Activated naive CD4-positive, alpha-beta T cell treated with anti-CD3 and anti-CD28 coated beads for 36 hours (primary cell): Measurements from ENCODE around the gene AMBRA1. TPM values are rescaled to one million over a fixed set of nuclear protein-coding genes. Genes with fewer than 3 reads are reported as not detected.

Experiments
- CTCF ChIA-PET: fragments of 350-600 bp; sonication (Branson Sonifier 250); formaldehyde crosslinking; loops from one replicate; lab custom pipeline; 2021; ENCODE audit warnings: antibody characterized with exemption; lab: Charles Lee
- DNase-seq: peaks from one replicate; pipeline ENCODE4 v3.0.0-alpha.2; 2020
- H3K27ac Mint-ChIP-seq: one replicate; pipeline ENCODE4 v1.8.0; 2021; ENCODE audit warnings: mild to moderate bottlenecking, mixed read lengths
- H3K27me3 Mint-ChIP-seq: one replicate; pipeline ENCODE4 v1.8.0; 2021; ENCODE audit warnings: low read depth, mixed read lengths
- H3K36me3 Mint-ChIP-seq: one replicate; pipeline ENCODE4 v1.8.0; 2021; ENCODE audit warnings: low read depth, mixed read lengths
- H3K4me1 Mint-ChIP-seq: one replicate; pipeline ENCODE4 v1.8.0; 2021; ENCODE audit warnings: low read depth, mixed read lengths
- H3K4me3 Mint-ChIP-seq: one replicate; pipeline ENCODE4 v1.8.0; 2021; ENCODE audit warnings: mild to moderate bottlenecking, moderate library complexity, mixed read lengths
- H3K9me3 Mint-ChIP-seq: one replicate; pipeline ENCODE4 v1.8.0; 2021; ENCODE audit warnings: mixed read lengths
- intact Hi-C: fragments of 100-400 bp; cut with micrococcal nuclease; formaldehyde crosslinking; loops from one replicate; pipeline ENCODE4 v1.15.1; 2023
- total RNA-seq, 2 experiments: library from RNA; stranded (reverse); gene quantifications; one replicate each; pipeline ENCODE4 v1.2.3, GENCODE V29; 2021

AMBRA1 gene, protein sequence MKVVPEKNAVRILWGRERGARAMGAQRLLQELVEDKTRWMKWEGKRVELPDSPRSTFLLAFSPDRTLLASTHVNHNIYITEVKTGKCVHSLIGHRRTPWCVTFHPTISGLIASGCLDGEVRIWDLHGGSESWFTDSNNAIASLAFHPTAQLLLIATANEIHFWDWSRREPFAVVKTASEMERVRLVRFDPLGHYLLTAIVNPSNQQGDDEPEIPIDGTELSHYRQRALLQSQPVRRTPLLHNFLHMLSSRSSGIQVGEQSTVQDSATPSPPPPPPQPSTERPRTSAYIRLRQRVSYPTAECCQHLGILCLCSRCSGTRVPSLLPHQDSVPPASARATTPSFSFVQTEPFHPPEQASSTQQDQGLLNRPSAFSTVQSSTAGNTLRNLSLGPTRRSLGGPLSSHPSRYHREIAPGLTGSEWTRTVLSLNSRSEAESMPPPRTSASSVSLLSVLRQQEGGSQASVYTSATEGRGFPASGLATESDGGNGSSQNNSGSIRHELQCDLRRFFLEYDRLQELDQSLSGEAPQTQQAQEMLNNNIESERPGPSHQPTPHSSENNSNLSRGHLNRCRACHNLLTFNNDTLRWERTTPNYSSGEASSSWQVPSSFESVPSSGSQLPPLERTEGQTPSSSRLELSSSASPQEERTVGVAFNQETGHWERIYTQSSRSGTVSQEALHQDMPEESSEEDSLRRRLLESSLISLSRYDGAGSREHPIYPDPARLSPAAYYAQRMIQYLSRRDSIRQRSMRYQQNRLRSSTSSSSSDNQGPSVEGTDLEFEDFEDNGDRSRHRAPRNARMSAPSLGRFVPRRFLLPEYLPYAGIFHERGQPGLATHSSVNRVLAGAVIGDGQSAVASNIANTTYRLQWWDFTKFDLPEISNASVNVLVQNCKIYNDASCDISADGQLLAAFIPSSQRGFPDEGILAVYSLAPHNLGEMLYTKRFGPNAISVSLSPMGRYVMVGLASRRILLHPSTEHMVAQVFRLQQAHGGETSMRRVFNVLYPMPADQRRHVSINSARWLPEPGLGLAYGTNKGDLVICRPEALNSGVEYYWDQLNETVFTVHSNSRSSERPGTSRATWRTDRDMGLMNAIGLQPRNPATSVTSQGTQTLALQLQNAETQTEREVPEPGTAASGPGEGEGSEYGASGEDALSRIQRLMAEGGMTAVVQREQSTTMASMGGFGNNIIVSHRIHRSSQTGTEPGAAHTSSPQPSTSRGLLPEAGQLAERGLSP (N-terminal part only)
- total RNA-seq = 10 to 100 TPM; 19.0 to 23.1 TPM

GRCh38 chr11:46593550-46594373 is at the start of gene AMBRA1:
Gene AMBRA1 (minus strand): TSS chr11:46594023. CDS start chr11:46548380, 45,643 bp downstream.
- Mint-ChIP-seq H3K36me3 (peaks cover 2% of the 10 kb centered on the region), H3K27me3 (no peaks in the 10 kb centered on the region), H3K4me3 (peak within 1 kb of the TSS; percentile 94), H3K4me1 (peaks cover 39% of the 10 kb centered on the region), H3K9me3 (no peaks in the 10 kb centered on the region), H3K27ac (peak within 1 kb of the TSS; percentile 80)
- CTCF ChIA-PET = interaction anchor here (0.8 to 1.8 kb wide), 3 partner anchors 9 to 24 kb away, joined by 3 to 6 read pairs (median 4); partner anchors contain the start of gene ATG13
- peak; percentile 94 for DNase-seq
- intact Hi-C loops = loop anchor here (1.0 to 2.0 kb wide), 4 partner anchors 24 to 343 kb away; partner anchors contain the start of genes ATG13, CSTPP1 and HARBI1

- peaks cover 16% of the 10 kb centered on the region for H3K36me3 Mint-ChIP-seq
Measured at GRCh38 chr11:46643531-46643930, 49.7 kb upstream of the AMBRA1 start.

DNA sequence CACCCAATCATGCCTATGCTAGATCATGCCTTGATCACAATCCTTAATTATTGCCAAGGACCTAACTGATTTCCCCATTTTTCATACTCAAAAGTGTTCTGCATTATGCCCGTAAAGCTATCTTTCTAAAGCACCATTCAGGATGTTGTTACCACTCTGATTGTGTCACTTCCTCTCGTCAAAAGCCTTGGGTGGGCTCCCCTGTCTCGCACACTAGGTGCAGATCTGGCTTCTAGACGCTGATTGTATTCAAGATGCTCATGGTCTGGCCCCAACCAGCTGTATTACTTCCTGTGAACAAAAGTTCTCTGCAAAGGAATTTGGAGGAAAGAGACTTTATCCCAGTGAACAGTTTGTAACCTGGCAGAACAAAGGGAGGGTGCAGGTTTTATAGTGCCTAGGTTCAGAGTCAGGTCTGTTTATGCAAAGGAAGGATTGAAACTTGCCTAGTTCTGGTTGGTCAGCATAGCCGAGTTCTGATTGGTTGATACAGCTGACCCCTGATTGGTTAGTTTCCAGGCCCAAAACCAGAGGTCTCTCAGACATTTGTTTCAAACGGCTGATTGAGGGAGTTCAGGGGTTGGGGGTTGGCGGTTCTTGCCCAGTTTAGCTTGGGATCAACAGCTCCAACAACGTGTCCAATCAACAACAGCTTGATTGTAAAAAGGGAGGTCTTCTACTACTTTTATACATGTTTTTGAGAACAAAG is 49.0 kb upstream of the AMBRA1 start:
- H3K27ac Mint-ChIP-seq = no peak overlapping the region
- CTCF ChIA-PET = interaction anchor here (1.5 kb wide), 1 partner anchor 115 kb away, joined by 3 read pairs; no protein-coding TSS in a partner anchor

More at GRCh38 chr11:46643531-46643930, 49.7 kb upstream of the AMBRA1 start:
- intact Hi-C loops = no loop called here
- no peaks in the 10 kb centered on the region for H3K27me3 Mint-ChIP-seq
- H3K4me1 Mint-ChIP-seq = peaks cover 5% of the 10 kb centered on the region
- DNase-seq = no peak
- no peaks in the 10 kb centered on the region for H3K9me3 Mint-ChIP-seq
- H3K4me3 Mint-ChIP-seq = no peak overlapping the region
- no peak overlapping the region for H3K27ac Mint-ChIP-seq
- CTCF ChIA-PET = interaction anchor here (0.6 to 1.5 kb wide), 2 partner anchors 115 to 154 kb away, joined by 3 read pairs; no protein-coding TSS in a partner anchor

DNA sequence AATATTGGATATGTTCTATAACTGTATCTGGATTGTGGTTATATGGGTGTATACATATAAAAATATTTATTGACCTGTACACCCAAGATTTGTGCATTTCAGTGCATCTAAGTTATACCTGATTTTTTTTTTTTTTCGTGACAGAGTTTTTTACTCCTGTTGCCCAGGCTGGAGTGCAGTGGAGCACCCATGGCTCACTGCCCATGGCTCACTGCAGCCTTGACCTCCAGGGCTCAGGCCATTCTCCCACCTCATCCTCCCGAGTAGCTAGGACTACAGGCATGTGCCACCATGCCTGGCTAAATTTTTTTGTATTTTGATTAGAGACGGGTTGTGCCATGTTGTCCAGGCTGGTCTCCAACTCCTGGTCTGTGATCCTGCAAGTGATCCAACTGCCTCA is 47.8 kb upstream of the AMBRA1 start:
- Mint-ChIP-seq H3K36me3 (peaks cover 18% of the 10 kb centered on the region), H3K27me3 (no peaks in the 10 kb centered on the region), H3K9me3 (no peaks in the 10 kb centered on the region), H3K27ac (no peak overlapping the region), H3K4me3 (no peak overlapping the region), H3K4me1 (peaks cover 5% of the 10 kb centered on the region)
- intact Hi-C loops = no loop called here
- DNase-seq = no peak
- CTCF ChIA-PET = no interaction called here

More for the DNA sequence above, 49.0 kb upstream of the AMBRA1 start:
- no peak for DNase-seq
- intact Hi-C loops = no loop called here
- no peaks in the 10 kb centered on the region for H3K27me3 Mint-ChIP-seq
- peaks cover 5% of the 10 kb centered on the region for H3K4me1 Mint-ChIP-seq
- H3K36me3 Mint-ChIP-seq = peaks cover 18% of the 10 kb centered on the region
- H3K4me3 Mint-ChIP-seq = no peak overlapping the region
- no peaks in the 10 kb centered on the region for H3K9me3 Mint-ChIP-seq

DNA sequence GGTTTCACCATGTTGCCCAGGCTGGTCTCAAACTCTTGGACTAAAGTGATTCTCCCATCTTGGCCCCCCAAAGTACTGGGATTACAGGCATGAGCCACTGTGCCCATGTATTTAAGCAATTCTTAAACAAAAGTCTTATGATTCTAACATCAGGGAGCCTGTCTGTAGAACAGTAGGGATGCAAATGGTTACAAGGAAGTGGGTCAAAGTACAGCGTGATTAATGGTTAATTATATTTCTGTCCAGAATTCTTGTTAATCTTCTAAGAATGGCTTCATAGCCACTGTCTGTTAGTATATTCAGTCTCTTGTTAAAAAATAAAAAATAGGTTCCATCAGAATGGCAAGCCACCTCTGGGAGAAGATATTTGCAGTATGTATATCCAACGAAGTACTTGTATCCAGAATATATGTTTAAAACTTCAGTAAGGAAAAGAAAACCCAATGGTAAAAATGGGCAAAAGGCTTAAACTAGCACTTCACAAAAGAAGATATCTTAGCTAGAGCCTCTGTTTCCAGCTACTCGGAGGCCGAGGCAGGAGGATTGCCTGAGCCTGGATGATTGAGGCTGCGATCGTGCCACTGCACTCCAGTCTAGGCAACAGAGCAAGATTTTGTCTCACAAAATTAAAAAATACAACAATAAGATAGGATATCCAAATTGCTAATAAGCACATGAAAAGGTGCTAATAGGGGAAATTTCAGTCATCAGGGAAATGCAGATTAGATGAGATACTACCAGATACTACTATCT is 46.4 kb upstream of the AMBRA1 start:
- DNase-seq = no peak
- Mint-ChIP-seq H3K4me3 (no peak overlapping the region), H3K27ac (no peak overlapping the region), H3K36me3 (peaks cover 14% of the 10 kb centered on the region), H3K27me3 (no peaks in the 10 kb centered on the region), H3K9me3 (no peaks in the 10 kb centered on the region), H3K4me1 (peaks cover 5% of the 10 kb centered on the region)
- intact Hi-C loops = no loop called here
- CTCF ChIA-PET = no interaction called here

GRCh38 chr11:46639197-46639839 is 45.5 kb upstream of the AMBRA1 start:
- CTCF ChIA-PET = interaction anchor here (0.6 to 0.7 kb wide), 2 partner anchors 12 to 376 kb away, joined by 3 read pairs; no protein-coding TSS in a partner anchor
- peaks cover 14% of the 10 kb centered on the region for H3K36me3 Mint-ChIP-seq

DNA sequence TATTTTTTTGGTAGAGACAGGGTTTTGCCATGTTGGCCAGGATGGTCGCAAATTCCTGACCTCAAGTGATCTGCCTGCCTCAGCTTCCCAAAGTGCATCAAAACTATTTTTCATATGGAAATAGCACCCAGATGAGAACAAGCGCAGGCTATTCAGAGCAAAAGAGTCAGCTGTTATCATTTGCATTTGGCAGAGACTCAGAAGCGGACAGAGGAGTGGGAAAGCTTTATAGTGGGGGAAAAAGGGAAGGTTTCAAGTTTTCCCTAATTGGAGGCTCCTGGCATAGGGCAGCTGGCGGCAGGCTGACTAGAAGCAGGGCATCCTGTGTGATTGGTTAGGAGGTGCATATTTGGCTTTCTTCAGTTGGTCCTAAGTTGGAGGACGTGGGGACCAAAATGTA is 43.7 kb upstream of the AMBRA1 start:
- H3K9me3 Mint-ChIP-seq = no peaks in the 10 kb centered on the region
- CTCF ChIA-PET = interaction anchor here (0.5 kb wide), 1 partner anchor 198 kb away, joined by 3 read pairs; no protein-coding TSS in a partner anchor
- no peak for DNase-seq
- peaks cover 5% of the 10 kb centered on the region for H3K4me1 Mint-ChIP-seq
- H3K27me3 Mint-ChIP-seq = no peaks in the 10 kb centered on the region
- peaks cover 12% of the 10 kb centered on the region for H3K36me3 Mint-ChIP-seq
- intact Hi-C loops = no loop called here
- no peak overlapping the region for H3K4me3 Mint-ChIP-seq
- no peak overlapping the region for H3K27ac Mint-ChIP-seq

More at GRCh38 chr11:46639197-46639839, 45.5 kb upstream of the AMBRA1 start:
- H3K27ac Mint-ChIP-seq = no peak overlapping the region
- intact Hi-C loops = no loop called here
- no peaks in the 10 kb centered on the region for H3K27me3 Mint-ChIP-seq
- no peak for DNase-seq
- no peaks in the 10 kb centered on the region for H3K9me3 Mint-ChIP-seq
- no peak overlapping the region for H3K4me3 Mint-ChIP-seq
- peaks cover 5% of the 10 kb centered on the region for H3K4me1 Mint-ChIP-seq

GRCh38 chr11:46635557-46636139 is 41.8 kb upstream of the AMBRA1 start:
- intact Hi-C loops = no loop called here
- Mint-ChIP-seq H3K4me1 (peaks cover 5% of the 10 kb centered on the region), H3K9me3 (no peaks in the 10 kb centered on the region), H3K36me3 (peaks cover 15% of the 10 kb centered on the region), H3K4me3 (no peak overlapping the region), H3K27ac (no peak overlapping the region), H3K27me3 (no peaks in the 10 kb centered on the region)
- DNase-seq = no peak
- CTCF ChIA-PET = no interaction called here

DNA sequence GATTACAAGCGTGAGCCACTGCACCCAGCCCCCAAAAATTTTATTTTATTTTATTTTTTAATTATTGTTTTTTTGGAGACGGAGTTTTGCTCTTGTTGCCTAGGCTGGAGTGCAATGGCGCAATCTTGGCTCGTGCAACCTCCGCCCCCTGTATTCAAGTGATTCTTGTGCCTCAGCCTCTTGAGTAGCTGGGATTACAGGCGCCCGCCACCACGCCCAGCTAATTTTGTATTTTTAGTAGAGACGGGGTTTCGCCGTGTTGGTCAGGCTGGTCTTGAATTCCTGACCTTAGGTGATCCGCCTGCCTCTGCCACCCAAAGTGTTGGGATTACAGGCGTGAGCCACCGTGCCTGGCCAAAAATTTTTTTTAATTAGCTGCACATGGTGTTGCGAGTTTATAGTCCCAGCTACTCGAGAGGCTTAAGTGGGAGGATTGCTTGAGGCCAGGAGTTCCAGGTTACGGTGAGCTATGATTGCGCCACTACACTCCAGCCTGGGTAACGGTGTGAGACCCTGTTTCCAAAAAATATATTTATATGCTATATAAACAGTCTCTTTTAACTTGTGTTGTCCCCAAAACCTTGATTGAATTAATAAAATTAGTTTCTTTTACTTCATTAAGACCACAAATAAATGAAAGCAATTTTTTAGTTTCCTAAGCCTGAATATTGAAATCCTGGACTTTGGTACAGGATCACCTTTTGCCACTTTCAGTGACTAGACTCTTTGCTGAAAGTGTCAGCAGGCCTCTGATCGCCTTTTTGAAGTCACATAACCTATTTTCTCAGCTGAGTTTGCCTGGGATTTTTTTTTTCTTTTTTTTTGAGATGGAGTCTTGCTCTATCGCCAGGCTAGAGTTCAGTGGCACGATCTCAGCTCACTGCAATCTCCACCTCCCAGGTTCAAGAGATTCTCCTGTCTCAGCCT is 39.7 kb upstream of the AMBRA1 start:
- Mint-ChIP-seq H3K4me1 (no peaks in the 10 kb centered on the region), H3K36me3 (peaks cover 13% of the 10 kb centered on the region), H3K27me3 (no peaks in the 10 kb centered on the region), H3K9me3 (no peaks in the 10 kb centered on the region), H3K4me3 (no peak overlapping the region), H3K27ac (no peak overlapping the region)
- intact Hi-C loops = no loop called here
- no peak for DNase-seq
- CTCF ChIA-PET = interaction anchor here (0.6 to 1.2 kb wide), 4 partner anchors 15 to 241 kb away, joined by 3 to 5 read pairs (median 4); no protein-coding TSS in a partner anchor
